Activated CD4-positive, alpha-beta T cell treated with anti-CD3 and anti-CD28 coated beads, Interleukin-2, amount 10 ng/mL, durations not matched to agents 7 days and 5 days (primary cell): ENCODE measurements around the gene LDB2. TPM values are rescaled to one million over a fixed set of nuclear protein-coding genes. Genes with fewer than 3 reads are reported as not detected.
"Not testable (repeated sequence)": the region's sequence is repeated elsewhere in the genome, so short reads cannot be mapped to it uniquely, and the experiment has no call there.

ENCODE experiments used
- CTCF ChIA-PET: fragments of 350-600 bp; sonication (Branson Sonifier 250); formaldehyde crosslinking; loops from one replicate; lab custom pipeline; 2021; ENCODE audit warnings: antibody characterized with exemption; lab: Charles Lee
- POLR2A ChIA-PET: fragments of 350-600 bp; sonication (Branson Sonifier 250); formaldehyde crosslinking; loops from one replicate; lab custom pipeline; 2021; ENCODE audit warnings: antibody characterized with exemption; lab: Charles Lee
- DNase-seq: peaks from one replicate; pipeline ENCODE4 v3.0.0-alpha.2; 2020
- H3K27ac Mint-ChIP-seq: one replicate; pipeline ENCODE4 v1.8.0; 2021; ENCODE audit warnings: mild to moderate bottlenecking, moderate library complexity, mixed read lengths
- H3K27me3 Mint-ChIP-seq: one replicate; pipeline ENCODE4 v1.8.0; 2021; ENCODE audit warnings: mixed read lengths
- H3K36me3 Mint-ChIP-seq: one replicate; pipeline ENCODE4 v1.8.0; 2021; ENCODE audit warnings: low read depth, mixed read lengths
- H3K4me1 Mint-ChIP-seq: one replicate; pipeline ENCODE4 v1.8.0; 2021; ENCODE audit warnings: mixed read lengths
- H3K4me3 Mint-ChIP-seq: one replicate; pipeline ENCODE4 v1.8.0; 2021; ENCODE audit warnings: mild to moderate bottlenecking, moderate library complexity, mixed read lengths
- H3K9me3 Mint-ChIP-seq: one replicate; pipeline ENCODE4 v1.8.0; 2021; ENCODE audit warnings: mixed read lengths
- total RNA-seq, 2 experiments: library from RNA; stranded (reverse); gene quantifications; one replicate each; pipeline ENCODE4 v1.2.3, GENCODE V29; 2021

Gene LDB2
- total RNA-seq, 2 experiments from 2014 or later = not detected

GRCh38 chr4:16636912-16637630 lies 261.4 kb downstream of the LDB2 start:
- Mint-ChIP-seq H3K27me3 (no peaks in the 10 kb centered on the region), H3K36me3 (no peaks in the 10 kb centered on the region), H3K9me3 (no peaks in the 10 kb centered on the region), H3K4me3 (no peak overlapping the region), H3K4me1 (no peaks in the 10 kb centered on the region), H3K27ac (no peak overlapping the region)
- ChIA-PET CTCF (no interaction called here), POLR2A (no interaction called here)
- no peak for DNase-seq

- DNase-seq = no peak
- Mint-ChIP-seq H3K27me3 (no peaks in the 10 kb centered on the region), H3K4me3 (no peak overlapping the region), H3K9me3 (no peaks in the 10 kb centered on the region), H3K36me3 (no peaks in the 10 kb centered on the region), H3K4me1 (no peaks in the 10 kb centered on the region), H3K27ac (no peak overlapping the region)
- ChIA-PET CTCF (no interaction called here), POLR2A (no interaction called here)
Measured at GRCh38 chr4:16636304-16636703, 262.1 kb downstream of the LDB2 start.

DNA sequence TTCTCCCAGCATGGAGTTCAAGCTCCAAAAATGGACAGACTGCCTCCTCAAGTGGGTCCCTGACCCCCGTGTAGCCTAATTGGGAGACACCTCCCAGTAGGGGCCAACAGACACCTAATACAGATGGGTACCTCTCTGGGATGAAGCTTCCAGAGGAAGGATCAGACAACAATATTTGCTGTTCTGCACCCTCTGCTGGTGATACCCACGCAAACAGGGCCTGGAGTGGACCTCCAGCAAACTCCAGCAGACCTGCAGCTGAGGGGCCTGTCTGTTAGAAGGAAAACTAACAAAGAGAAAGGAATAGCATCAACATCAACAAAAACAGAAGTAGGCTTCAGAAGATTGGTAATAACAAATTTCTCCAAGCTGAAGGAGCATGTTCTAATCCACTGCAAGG lies 269.2 kb downstream of the LDB2 start:
- H3K36me3 Mint-ChIP-seq, POLR2A ChIA-PET, CTCF ChIA-PET: not testable (repeated sequence)

DNA sequence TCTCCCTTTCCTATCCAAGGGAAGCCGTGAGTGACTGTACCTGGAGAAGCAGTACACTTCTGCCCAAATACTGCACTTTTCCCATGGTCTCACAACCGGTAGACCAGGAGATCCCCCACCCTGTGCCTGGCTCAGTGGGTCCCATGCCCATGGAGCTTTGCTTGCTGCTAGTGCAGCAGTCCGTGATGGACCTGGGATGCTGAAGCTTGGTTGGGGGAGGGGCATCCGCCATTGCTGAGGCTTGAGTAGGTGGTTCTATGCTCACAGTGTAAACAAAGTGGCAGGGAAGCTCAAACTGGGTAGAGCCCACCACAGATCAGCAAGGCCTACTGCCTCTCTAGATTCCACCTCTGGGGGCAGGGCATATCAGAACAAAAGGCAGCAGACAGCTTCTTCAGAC lies 269.6 kb downstream of the LDB2 start:
- DNase-seq, H3K4me3 Mint-ChIP-seq, H3K4me1 Mint-ChIP-seq, POLR2A ChIA-PET, H3K27me3 Mint-ChIP-seq, H3K9me3 Mint-ChIP-seq, H3K36me3 Mint-ChIP-seq, H3K27ac Mint-ChIP-seq, CTCF ChIA-PET: not testable (repeated sequence)

More for the DNA sequence above, 269.2 kb downstream of the LDB2 start:
- H3K9me3 Mint-ChIP-seq, H3K4me3 Mint-ChIP-seq, H3K27ac Mint-ChIP-seq, H3K27me3 Mint-ChIP-seq, H3K4me1 Mint-ChIP-seq, DNase-seq: not testable (repeated sequence)

- no peak overlapping the region for H3K4me3 Mint-ChIP-seq
Measured at GRCh38 chr4:16627999-16628398, 270.4 kb downstream of the LDB2 start.

DNA sequence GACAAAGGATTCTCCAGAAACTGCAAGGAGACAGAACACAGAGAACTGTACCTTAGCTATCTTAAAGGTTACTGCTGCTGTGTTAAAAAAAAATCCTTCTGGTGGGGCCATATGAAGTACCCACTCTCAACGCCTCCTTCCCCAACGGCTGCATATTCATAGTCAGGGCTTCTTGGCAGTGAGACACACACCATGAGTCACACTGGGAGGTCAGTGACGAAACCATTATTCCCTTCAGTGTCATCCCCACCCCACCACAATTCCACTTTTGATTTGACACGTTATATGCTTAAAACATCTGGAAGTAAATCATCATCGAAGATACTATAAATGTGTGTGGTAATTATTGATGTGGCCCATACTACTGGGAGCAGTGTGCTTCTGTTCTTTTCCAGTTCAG lies 271.5 kb downstream of the LDB2 start:
- no peak overlapping the region for H3K4me3 Mint-ChIP-seq
- CTCF ChIA-PET = no interaction called here
- POLR2A ChIA-PET = no interaction called here
- H3K9me3 Mint-ChIP-seq = peaks cover 3% of the 10 kb centered on the region
- no peaks in the 10 kb centered on the region for H3K27me3 Mint-ChIP-seq
- DNase-seq = no peak
- no peaks in the 10 kb centered on the region for H3K36me3 Mint-ChIP-seq
- H3K4me1 Mint-ChIP-seq = no peaks in the 10 kb centered on the region
- H3K27ac Mint-ChIP-seq = no peak overlapping the region

More at GRCh38 chr4:16627999-16628398, 270.4 kb downstream of the LDB2 start:
- no peaks in the 10 kb centered on the region for H3K27me3 Mint-ChIP-seq
- ChIA-PET POLR2A (no interaction called here), CTCF (interaction anchor here (0.6 kb wide), 1 partner anchor 271 kb away, joined by 3 read pairs; no protein-coding TSS in a partner anchor)
- peaks cover 3% of the 10 kb centered on the region for H3K9me3 Mint-ChIP-seq
- no peaks in the 10 kb centered on the region for H3K4me1 Mint-ChIP-seq
- no peak for DNase-seq
- no peak overlapping the region for H3K27ac Mint-ChIP-seq
- H3K36me3 Mint-ChIP-seq = no peaks in the 10 kb centered on the region

DNA sequence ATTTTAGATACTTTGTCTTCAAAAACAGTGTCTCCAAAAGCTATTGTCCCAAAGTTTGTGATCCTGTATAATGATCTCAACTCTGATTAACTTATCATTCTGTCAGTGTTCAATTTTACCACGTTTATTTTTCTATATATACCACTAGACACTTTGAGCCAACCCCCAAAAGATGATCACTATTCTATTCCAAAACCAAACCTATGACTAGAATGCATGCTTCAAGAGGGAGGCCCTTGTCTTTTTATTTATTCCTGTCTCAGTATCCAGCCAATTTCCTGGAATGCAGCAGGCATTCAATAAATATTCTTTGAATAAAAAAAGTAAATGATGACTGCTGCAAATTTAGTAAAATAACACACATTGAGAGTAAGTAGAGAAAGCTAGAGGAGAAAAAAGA lies 275.6 kb downstream of the LDB2 start:
- POLR2A ChIA-PET = no interaction called here
- Mint-ChIP-seq H3K4me1 (no peaks in the 10 kb centered on the region), H3K9me3 (no peaks in the 10 kb centered on the region), H3K36me3 (no peaks in the 10 kb centered on the region), H3K27me3 (no peaks in the 10 kb centered on the region), H3K4me3 (no peak overlapping the region), H3K27ac (no peak overlapping the region)
- DNase-seq = no peak
- CTCF ChIA-PET = no interaction called here

GRCh38 chr4:16617435-16617834 lies 281.0 kb downstream of the LDB2 start:
- ChIA-PET CTCF (no interaction called here), POLR2A (no interaction called here)
- Mint-ChIP-seq H3K27me3 (no peaks in the 10 kb centered on the region), H3K4me3 (no peak overlapping the region), H3K9me3 (no peaks in the 10 kb centered on the region), H3K36me3 (no peaks in the 10 kb centered on the region), H3K4me1 (no peaks in the 10 kb centered on the region), H3K27ac (no peak overlapping the region)
- DNase-seq = no peak

GRCh38 chr4:16617011-16617410 lies 281.4 kb downstream of the LDB2 start:
- Mint-ChIP-seq H3K27ac (no peak overlapping the region), H3K4me1 (no peaks in the 10 kb centered on the region), H3K9me3 (no peaks in the 10 kb centered on the region), H3K36me3 (no peaks in the 10 kb centered on the region), H3K27me3 (no peaks in the 10 kb centered on the region), H3K4me3 (no peak overlapping the region)
- ChIA-PET POLR2A (no interaction called here), CTCF (no interaction called here)
- DNase-seq = no peak

DNA sequence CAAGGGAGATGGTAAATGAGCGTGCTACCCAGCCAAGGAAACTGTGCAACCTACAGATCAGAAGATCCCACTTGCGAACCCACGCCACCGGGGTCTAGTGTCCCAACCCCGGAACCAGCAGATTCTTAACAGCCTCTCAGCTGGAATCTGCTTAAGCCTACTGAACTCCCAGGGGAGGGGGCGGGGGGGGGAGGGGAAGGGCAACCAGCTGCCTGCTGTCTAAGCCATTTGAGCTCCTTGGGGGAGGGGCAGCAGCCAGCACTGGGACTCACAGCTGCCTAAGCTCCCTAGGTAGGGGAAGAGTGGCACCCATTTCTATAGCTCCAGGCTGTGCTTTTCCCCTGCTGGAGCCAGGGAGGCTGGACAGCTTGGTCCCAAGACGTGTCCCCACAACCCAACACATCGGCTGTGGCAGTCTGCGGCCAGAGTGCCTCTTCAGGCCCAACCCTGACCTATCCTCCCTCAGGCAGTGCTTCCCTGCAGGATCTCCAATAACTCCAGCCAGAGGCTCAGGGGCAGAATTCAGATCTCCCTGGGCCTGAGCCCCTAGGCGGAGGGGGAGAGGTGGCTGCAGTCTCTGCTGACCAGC lies 289.2 kb downstream of the LDB2 start:
- ChIA-PET POLR2A (no interaction called here), CTCF (interaction anchor here (0.6 kb wide), 1 partner anchor 1482 kb away, joined by 4 read pairs; no protein-coding TSS in a partner anchor)
- Mint-ChIP-seq H3K9me3 (peaks cover 6% of the 10 kb centered on the region), H3K27me3 (no peaks in the 10 kb centered on the region), H3K4me1 (no peaks in the 10 kb centered on the region), H3K27ac (no peak overlapping the region), H3K36me3 (no peaks in the 10 kb centered on the region), H3K4me3 (no peak overlapping the region)
- DNase-seq = no peak

GRCh38 chr4:16608611-16609125 lies 289.8 kb downstream of the LDB2 start:
- no peak for DNase-seq
- Mint-ChIP-seq H3K27ac (no peak overlapping the region), H3K9me3 (peaks cover 6% of the 10 kb centered on the region), H3K4me3 (no peak overlapping the region), H3K4me1 (no peaks in the 10 kb centered on the region), H3K36me3 (no peaks in the 10 kb centered on the region), H3K27me3 (no peaks in the 10 kb centered on the region)
- CTCF ChIA-PET = interaction anchor here (0.6 kb wide), 1 partner anchor 1482 kb away, joined by 4 read pairs; no protein-coding TSS in a partner anchor
- POLR2A ChIA-PET = no interaction called here

GRCh38 chr4:16608123-16608522 lies 290.3 kb downstream of the LDB2 start:
- POLR2A ChIA-PET = no interaction called here
- no peaks in the 10 kb centered on the region for H3K36me3 Mint-ChIP-seq
- CTCF ChIA-PET = no interaction called here
- DNase-seq = no peak
- no peak overlapping the region for H3K4me3 Mint-ChIP-seq
- H3K4me1 Mint-ChIP-seq = no peaks in the 10 kb centered on the region
- no peak overlapping the region for H3K27ac Mint-ChIP-seq
- H3K27me3 Mint-ChIP-seq = no peaks in the 10 kb centered on the region
- peaks cover 6% of the 10 kb centered on the region for H3K9me3 Mint-ChIP-seq

GRCh38 chr4:16607241-16608066 lies 291.0 kb downstream of the LDB2 start:
- DNase-seq = no peak
- Mint-ChIP-seq H3K4me1 (no peaks in the 10 kb centered on the region), H3K9me3 (peaks cover 6% of the 10 kb centered on the region), H3K27me3 (no peaks in the 10 kb centered on the region), H3K36me3 (no peaks in the 10 kb centered on the region), H3K27ac (no peak overlapping the region), H3K4me3 (no peak overlapping the region)
- ChIA-PET POLR2A (no interaction called here), CTCF (no interaction called here)
